NCI-H1436 treated with DMSO at 0.1 percent for 48 hours (cell line): ENCODE data around the gene PKNOX1.
"Not testable (repeated sequence)": the region's sequence is repeated elsewhere in the genome, so short reads cannot be mapped to it uniquely, and the experiment has no call there.

Experiments
- DNase-seq: peaks from one replicate; lab custom pipeline; 2025; lab: John Stamatoyannopoulos, UW

PKNOX1 gene

DNA sequence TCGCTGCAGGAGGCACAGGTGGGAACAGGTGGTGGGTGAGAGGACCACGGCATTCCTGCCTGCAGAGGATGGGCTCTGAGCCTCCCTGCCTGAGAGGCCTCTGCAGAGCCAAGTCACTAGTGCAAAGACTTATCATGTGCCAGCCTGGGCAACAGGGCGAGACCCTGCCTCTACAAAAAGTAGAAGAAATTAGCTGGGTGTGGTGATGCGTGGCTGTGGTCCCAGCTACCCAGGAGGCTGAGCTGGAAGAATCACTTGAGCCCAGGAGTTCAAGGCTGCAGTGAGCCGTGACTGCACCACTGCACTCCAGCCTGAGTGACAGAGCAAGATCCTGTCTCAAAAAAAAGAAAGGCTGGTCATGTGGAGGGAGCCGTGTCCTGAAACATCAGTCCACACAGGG is 46.4 kb downstream of the PKNOX1 start:
- no peak for DNase-seq

DNA sequence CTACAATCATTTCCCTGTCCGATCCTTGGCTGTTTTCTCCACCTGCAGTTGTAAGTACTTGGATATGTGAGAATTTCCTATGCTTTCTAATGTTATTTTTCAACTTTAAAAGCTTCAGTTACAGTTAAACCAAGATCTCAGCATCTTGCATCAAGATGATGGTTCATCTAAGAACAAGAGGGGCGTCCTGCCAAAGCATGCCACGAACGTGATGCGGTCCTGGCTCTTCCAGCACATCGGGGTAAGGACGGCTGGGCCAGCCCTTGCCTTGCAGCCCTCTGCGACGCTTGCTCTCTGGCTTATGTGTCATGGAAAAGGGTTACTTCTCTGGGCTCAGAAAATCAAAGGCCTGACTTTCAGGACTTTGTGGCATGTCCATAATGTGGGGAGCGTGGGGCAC is 46.8 kb downstream of the PKNOX1 start:
- no peak for DNase-seq

DNA sequence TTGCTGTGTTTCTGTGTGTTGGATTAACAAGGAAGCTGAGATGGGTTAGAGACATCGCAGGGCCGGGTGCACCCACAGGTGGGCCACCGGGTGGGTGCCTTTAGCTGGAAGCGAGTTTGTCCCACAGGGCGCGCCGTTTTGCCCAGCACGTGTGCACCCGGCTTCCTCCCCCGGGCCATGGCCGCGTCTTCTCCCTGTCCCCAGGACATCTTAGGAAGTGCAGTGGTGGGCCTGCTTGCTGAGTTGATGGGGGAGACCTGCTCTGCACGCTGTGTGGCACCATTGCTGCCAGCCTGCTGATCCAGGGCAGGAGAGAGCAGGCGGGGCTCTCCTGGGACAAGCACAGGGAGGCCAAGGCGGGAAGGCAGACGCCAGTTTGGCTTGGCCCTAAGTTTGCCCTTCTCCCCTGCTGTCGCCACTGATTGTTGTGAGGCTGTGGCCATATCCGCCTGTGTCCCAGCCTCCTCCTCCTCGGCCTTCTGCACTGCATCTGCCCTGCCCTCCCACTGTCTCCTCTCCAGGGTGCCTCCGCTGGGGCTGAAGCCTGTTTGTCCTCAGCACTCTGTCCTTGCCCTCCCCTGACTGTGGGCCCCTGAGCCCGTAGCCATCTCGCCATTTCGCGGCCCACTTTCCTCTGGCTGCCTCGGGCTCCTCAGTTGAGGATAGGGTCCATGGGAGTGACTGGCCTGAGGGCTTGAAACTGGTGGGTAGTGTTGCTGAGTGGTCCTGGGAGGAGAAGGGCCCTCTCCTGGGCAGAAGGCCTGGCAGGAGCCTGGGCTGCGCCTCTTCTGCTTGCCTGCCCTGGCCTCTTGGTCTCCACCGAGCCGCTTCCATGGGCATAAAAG is 47.6 kb downstream of the PKNOX1 start:
- no peak for DNase-seq

DNA sequence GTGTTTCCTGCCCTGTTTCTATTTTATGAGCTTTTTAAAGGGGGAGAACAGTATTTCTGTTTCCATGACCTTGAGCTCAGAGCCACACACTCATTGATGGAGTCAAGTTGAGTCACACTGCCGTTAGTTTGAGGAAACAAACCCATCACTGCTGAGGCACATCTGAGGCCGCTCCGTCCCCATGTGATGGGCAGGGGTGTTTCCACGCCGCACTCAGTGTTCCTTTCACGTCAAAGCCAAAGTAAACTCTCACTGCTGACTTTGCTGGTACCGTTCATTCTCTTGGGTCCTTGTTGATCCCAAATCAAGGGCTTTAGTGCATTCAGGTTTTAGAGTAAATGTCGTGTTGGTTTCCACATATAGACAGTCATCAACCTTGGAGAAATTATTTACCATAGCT is 48.8 kb downstream of the PKNOX1 start:
- no peak for DNase-seq

DNA sequence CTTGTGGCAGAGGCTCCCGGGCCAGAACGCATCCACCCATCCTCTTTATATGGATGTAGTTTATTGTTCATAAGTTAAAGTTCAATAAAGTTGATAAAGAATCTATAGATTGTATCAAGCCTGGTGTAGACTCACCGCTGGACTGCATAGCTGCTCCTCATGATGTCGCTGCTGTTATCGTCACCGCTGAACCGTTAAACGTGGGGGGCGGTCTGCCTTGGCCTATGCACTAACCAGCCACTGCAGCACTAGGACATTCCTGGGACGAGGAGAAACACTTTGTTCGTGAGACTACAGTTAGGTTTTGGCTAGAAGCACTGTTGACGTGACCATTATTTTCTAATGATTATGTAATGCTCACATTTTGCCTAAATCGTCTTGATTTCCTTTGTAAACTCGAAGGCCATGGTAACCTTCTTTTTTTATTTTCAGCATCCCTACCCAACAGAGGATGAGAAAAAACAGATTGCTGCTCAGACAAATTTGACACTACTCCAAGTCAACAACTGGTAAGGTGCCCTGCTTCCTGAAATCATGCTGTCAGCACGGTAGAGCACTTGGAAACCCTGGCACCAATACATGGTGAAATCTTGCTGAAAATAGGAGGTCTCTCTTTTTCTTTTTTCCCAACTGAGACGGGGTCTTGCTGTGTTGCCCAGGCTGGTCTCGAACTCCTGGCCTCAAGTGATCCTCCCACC is 50.2 kb downstream of the PKNOX1 start:
- no peak for DNase-seq

DNA sequence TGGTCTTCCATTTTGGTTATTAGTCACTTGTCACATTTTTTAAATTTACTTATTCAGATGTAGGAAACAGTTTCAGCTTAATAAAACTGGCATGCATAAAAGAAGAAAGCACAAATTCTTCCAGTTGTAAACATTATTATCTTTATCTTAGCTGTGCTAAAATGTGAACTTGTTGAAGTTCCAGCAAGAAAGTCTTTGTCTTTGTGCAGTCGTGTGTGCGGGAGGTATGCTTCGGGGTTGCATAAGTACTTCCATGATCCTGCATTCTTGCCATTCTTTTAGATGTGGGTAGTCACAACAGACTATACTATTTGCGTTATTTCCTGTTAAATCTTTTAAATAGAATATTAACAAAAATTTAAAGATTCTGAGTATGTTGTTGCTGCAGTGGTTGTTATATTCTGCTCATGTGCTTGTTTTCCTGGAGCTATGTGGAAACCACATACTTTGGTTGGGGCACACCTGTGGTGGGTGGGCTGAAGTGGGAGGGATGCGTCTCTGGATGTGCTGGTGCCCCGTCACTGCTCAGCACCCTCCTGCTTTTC is 51.3 kb downstream of the PKNOX1 start:
- DNase-seq: no peak

DNA sequence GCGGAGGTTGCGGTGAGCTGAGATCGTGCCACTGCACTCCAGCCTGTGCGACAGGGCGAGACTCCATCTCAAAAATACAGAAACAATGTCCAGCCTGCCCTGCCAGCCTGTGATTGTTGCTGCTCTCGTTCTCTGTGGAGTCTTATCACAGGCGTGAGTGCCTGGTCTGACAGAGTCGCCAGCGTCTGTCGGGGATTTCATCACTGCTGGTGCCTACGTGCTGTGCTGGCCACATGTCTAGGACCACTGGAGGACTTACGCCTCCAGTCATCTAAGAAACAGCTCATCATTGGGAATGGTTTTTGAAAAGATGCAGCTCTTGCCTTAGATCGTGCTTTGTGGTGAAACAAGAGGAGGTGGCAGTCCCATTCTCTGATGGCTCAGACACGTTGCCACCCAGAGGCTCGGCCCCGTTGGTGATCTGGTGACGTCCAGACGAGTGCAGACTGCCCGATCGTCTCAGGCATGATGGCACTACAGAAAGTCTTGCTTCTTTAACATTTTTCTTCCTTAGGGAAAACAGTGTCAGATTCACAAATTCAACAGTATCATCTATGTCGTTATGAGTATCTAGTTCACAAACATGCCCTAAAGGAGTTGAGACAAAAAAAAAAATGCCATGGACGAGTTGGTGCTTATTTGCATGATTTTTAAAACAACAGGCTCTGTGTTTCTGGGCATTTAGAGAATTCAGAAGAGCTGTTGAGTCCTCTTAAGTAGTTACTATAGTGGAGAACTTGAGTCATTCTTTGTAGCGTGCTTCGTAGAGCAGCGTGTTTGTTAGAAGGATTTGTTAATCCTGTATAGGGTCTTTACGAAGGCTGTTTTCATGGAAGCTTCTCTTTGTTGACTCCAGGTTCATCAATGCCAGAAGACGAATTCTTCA is 53.7 kb downstream of the PKNOX1 start:
- DNase-seq: no peak

DNA sequence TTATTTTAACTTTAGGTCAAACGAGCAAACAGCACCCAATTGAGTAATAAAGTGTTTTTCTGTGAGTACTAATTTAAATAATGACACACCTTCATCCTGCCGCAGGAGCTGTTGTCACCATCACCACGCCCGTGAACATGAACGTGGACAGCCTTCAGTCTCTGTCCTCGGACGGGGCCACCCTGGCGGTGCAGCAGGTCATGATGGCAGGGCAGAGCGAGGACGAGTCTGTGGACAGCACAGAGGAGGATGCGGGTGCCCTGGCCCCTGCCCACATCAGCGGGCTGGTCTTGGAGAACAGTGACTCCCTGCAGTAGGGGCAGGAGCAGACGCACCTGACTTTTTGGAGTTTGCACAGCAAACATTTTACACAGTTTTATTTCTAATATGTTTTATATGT is 55.4 kb downstream of the PKNOX1 start:
- DNase-seq: no peak

DNA sequence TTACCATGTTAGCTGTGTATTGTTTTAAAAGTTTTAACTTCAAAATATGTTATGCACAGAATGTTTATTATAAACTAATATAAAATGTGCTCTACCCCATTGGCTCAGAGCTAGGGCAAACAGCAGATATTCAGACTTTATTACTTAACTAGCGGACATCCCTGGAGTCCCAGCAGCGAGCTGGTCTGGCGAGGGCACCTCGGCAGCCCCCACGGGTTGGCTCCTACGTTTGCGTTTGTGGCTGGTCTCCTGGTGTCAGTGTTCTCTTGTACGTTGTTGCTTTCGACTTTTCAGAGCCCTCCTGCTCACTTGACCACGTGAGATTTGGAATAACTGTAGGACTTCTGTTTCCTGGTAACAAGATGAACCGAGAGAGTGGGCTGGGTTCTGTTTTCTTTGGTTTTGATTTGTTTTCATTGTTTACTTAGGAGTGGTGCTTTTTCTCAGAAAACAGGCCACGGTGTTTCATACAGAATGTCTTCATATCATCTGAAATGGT is 56.8 kb downstream of the PKNOX1 start:
- DNase-seq: no peak

DNA sequence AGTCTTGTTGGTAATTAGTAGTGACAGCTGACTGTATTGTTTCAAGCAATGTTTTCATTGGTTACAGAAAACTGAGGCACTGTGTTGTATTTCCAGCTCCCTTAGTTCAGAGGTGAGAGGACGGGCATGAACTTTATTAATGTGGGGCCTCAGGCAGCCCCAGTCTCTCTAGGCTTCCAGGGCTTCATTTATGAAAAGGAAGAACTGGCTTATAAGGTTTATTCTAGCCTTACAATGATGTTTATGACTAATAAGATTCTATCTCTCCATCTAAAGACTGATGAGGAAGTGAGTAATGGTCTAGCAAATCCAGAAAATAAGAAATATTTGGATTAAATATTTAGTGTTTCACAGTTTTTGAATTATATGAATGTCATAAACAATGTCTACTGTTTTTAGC is 59.7 kb downstream of the PKNOX1 start:
- DNase-seq: no peak

DNA sequence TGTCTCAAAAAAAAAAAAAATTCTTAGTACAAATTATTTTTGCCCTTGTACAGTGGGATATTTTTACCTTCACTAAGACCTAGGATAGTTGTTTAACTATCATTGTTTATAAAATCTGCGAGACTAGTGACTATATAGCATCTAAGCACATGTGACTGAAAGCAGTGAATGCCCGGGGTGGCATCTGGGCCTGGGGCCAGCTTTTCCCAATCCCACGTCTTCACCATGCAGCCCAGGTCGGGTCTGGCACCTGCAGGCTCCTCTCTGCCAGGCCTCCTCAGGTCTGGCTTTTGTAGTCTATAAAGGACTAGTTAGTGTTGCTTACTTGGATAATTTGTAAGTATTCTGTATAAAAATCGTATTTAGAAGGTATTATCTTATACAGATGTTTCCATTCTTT is 60.5 kb downstream of the PKNOX1 start:
- no peak for DNase-seq

DNA sequence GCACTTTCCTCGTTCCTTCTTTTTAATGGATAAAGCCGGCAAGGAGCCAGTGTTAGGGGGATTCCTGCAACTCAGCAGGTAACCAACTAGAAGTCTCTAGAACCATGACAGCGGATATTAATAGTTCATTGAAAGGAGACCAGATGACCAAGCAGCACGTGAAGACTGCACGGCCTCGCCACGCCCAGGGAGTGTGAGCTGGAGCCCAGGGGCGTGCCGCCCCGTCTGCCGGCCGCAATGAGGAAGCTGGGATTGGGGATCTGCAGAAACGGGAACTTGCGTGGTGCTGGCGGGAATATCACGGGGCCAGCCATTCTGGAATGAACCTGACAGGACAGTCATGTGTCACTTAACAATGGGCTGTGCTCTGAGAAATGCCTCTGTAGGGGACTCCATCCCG is 62.5 kb downstream of the PKNOX1 start:
- DNase-seq: not testable (repeated sequence)

DNA sequence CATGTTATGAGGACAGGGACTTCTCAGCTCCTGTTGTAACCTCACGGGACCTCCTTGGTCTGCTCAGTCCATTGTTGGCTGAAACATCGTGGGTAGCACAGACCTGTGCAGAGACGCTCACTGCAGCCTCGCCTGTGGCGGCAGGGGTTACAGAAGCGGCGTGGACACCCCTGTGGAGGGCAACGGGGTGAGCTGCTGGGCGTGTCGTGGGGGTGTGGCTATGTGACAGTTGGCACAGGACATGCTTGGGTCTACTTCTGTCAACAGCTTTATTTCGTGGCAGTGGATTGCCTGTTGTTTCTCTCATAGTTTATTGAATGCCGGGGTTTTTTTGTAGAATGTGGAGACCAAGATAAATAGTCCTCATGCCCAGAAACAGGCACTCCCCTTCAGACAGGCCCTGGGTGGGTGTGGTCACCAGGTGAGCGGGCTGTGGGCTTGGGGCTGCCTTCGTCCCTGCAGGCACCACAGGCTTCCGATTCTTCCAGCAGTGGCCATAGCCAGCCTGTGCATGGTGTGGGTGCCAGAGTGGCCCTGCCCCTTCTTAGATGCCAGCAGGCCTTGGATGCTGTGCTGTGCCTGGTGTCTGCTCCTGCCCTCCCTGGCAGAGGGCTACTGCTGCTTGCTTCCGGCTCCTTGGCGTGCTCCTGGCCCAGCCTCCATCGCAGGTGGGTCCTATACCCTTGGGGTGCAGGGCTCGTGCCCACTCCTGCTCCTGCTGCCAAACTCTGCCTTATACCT is 63.7 kb downstream of the PKNOX1 start:
- not testable (repeated sequence) for DNase-seq

DNA sequence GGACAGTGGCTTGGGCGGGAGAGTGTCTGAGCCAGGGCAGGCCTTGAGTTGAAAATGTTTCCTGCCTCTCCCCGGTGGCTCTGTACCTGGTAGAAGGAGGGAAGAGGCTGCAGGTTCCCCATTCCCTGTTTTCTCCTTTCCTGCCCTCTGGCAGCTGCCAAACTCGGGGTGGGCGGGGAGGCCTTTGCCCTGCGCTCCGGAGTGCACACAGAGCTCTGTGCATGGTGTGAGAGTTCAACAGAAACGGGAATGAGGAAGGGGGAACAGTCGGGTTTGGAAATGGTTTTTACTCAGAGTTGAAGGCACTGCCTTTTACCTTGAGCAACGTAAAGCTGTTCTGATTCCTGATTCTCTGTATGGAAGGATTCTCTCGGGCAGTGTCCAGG is 64.3 kb downstream of the PKNOX1 start:
- not testable (repeated sequence) for DNase-seq

DNA sequence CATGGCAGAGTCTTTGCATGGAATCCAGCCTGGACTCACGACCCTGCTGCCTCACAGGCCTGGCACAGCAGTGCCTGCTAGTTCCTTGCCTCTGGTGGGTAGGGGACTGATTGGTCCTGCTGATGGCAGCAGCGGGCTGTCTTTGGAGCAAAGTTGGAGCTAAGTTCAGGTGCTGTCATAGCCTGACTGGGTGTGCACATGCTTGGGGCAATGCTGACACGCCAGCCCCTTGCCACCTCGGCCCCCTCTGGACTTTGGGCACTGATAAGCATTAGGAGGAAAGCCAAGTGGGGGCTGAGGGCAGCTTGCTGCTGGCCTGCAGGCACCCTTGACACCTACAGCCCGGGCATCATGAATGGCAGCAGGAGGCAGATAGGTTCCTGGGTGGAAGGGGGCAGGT is 67.8 kb downstream of the PKNOX1 start:
- DNase-seq: not testable (repeated sequence)

DNA sequence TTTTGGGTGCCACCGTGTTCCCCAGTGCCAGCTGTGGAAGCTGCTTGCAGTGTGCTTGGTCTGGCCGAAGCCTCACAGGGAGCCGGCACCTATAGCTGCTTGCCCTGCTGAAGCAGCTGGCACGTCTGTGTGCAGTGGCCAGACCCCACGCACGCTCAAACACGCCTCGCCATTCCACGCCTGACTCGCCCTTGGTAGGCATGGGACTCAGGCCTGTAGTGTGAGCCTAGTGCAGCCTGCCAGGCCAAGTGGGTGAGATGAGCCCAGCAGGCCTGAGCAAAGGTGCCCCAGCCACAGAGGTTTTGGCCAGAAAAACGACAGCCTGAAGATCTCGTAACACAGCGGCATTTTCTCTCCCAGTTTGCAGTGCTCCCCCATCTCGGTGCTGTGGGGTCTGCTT is 68.9 kb downstream of the PKNOX1 start:
- not testable (repeated sequence) for DNase-seq

DNA sequence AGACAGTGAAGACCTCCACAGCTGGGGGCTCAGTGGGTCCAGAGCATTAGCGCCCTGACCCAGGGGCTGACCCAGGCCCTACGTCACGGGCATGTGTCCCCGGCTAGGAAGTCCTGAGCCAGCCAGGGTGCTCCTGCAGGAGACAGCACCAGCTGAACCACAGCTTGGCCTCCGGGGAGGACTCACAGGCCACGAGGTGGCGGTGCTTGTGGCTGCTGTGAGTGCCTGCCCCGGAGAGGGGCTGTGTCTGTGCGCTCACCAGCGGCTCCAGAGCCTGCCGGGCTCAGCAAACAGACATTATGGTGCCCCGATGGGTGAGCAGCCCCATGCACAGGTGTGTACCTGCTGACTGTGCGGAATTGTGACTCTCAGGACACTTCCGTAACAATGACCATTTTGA is 70.2 kb downstream of the PKNOX1 start:
- not testable (repeated sequence) for DNase-seq

DNA sequence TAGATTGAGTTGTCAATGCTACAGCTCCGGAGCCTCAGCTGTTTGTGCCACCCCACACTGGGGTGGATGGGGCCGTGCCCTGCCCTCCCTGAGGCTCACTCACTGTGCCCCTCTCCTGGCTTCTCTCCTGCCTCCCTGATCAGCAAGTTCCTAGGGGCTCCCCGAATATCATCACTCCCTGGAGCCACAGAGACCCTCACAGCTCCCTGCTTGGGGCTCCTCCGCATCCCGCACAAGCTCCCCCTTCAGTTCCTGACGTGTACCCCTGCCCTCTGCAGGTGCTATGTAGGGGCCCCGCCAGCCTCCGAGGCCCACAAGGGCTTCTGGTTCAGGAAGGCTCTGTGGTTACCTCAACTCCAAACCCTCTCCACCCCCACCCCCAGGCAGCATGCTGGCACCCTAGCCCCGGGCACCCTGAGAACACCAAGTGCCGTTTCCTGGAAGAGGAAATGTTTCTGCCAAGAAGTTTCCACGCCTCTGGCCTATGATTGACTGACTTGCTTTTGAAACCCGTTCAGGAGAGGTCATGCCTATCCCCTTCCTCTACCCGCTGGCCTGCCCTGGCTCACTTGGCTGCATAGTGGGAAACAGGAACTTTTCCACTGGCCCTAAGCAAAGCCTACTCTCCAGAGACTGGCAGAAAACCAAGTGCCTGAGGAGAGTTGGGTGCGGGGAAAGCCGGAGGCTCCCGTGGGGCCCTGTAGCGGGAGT is 71.0 kb downstream of the PKNOX1 start:
- not testable (repeated sequence) for DNase-seq

DNA sequence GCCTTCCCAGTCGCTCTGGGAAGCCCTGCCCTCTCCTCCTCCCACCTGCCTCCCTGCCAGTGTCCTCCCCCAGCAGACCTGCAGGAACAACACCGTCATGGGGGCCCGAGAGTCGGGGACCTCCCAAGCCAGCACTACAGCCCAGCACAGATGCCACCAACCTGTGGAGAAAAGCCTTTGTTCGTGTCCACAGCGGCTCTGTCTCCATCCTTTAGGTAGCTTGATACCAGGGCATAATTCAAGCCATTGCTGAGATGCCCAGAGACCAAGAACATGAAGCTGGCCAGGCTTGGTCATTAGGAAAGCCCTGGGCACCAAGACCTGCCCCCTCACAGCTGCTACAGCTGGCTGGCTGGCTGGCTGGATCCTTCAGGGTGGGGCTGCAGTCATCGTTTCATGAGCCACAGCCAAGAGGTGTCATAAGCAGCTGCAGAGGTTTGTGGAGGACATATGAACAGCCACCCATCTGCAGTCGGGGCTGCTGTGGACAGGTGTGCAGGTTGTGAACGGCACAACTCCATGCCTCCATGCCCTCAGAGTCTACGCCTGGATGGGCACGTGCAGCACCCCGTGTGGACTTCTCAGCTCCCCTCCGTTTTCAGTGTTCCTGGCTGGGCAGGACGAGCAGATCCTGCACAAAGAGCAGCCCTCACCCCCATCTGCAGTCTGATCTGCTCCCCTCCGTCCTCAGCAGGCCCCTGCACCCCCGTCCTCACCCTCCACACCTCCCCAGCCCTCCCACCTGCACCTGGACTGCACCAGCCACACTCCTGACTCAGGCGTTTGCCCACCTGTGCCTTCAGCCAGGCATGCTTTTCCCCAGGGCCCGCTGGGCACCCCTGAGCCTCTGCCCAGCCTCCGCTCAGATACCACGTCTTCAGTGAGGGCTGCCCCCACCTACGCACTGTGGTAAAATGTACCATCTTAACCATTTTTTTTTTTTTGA is 71.8 kb downstream of the PKNOX1 start:
- not testable (repeated sequence) for DNase-seq
